Measurements from ENCODE around the gene SUSD3. TPM values are rescaled to one million over a fixed set of nuclear protein-coding genes. Genes with fewer than 3 reads are reported as not detected.
A peak's percentile ranks its signal among the peaks of the same experiment; 100 is the strongest.

Gene SUSD3
- total RNA-seq, 4 donors from 2014 or later, result 5.5 to 21.5 (median 7.9) TPM

DNA sequence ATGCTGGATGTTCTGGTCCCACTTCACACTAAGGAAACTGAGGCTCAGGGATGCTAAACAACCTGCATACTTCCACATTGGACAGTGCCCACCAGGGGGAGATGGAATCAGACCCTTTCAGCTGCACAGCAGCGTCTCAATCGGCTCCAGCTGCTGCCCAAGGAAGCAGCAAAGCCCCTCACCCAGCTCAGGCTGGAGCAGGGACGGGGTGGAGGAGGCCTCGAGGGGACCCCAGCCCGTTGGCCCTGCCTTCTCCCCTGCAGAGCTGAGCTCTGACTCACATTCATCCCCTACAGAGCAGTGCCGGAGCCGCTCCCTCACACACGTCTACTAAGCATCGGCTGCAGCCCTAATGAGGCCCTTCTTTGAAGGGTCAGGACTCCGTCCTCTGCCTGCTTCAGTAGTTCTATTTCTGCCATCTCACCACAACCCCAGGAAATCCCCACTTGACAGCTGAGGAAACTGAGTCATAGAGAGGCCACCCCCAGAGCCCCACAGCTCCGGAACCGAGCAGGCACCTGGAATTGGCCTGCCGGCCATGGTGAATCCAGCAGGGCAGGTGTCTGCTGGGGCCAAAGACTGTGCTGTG is 21.5 kb upstream of the SUSD3 start:
- Histone ChIP-seq H3K27ac (peak overlapping the region in 1 of 4 donors; percentile 17), H3K9me3 (no peaks in the 10 kb centered on the region), H3K36me3 (no peaks in the 10 kb centered on the region), H3K4me1 (peaks cover 0 to 7% (median 0%) of the 10 kb centered on the region in 4 donors), H3K4me3 (no peak overlapping the region), H3K27me3 (no peaks in the 10 kb centered on the region)
- no peak for DNase-seq
- TF ChIP-seq, protein P1, sequence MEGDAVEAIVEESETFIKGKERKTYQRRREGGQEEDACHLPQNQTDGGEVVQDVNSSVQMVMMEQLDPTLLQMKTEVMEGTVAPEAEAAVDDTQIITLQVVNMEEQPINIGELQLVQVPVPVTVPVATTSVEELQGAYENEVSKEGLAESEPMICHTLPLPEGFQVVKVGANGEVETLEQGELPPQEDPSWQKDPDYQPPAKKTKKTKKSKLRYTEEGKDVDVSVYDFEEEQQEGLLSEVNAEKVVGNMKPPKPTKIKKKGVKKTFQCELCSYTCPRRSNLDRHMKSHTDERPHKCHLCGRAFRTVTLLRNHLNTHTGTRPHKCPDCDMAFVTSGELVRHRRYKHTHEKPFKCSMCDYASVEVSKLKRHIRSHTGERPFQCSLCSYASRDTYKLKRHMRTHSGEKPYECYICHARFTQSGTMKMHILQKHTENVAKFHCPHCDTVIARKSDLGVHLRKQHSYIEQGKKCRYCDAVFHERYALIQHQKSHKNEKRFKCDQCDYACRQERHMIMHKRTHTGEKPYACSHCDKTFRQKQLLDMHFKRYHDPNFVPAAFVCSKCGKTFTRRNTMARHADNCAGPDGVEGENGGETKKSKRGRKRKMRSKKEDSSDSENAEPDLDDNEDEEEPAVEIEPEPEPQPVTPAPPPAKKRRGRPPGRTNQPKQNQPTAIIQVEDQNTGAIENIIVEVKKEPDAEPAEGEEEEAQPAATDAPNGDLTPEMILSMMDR (IDR thresholded peaks at IDR 0.05), result no peak
- no peak for TF ChIP-seq POLR2A (IDR thresholded peaks at IDR 0.05)

DNA sequence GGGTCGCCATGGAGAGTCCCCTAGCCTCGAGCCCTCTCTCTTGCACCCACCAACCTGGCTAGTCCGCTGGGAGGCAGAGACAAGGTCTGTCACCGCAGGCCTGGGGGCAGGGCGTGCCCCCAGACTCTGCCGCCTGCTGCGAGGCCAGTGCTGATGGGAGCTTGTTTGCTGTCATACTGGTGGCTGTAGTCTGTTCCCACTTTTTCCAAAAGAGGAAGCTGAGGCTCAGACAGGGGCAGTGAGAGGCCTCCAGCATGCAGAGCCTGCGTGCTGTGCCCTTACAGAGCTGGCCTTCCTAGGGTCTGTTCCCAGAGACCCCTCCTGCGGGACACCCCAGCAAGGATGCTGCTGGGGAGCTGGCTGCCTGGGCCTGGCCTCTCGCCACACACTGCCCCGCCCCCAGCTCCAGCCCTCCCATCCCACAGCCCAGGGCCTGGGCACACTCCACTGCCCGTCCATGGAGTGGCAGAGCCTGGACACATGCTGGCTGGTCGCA is 21.0 kb upstream of the SUSD3 start:
- no peaks in the 10 kb centered on the region for H3K36me3 ChIP-seq
- H3K4me1 ChIP-seq, result peaks cover 0 to 7% (median 0%) of the 10 kb centered on the region in 4 donors
- no peak for DNase-seq
- TF ChIP-seq POLR2A (IDR thresholded peaks at IDR 0.05), result no peak
- TF ChIP-seq, protein P1 (IDR thresholded peaks at IDR 0.05), result no peak
- peak overlapping the region in 1 of 4 donors; percentile 17 for H3K27ac ChIP-seq
- H3K4me3 ChIP-seq, result no peak overlapping the region
- H3K27me3 ChIP-seq, result no peaks in the 10 kb centered on the region
- H3K9me3 ChIP-seq, result no peaks in the 10 kb centered on the region

DNA sequence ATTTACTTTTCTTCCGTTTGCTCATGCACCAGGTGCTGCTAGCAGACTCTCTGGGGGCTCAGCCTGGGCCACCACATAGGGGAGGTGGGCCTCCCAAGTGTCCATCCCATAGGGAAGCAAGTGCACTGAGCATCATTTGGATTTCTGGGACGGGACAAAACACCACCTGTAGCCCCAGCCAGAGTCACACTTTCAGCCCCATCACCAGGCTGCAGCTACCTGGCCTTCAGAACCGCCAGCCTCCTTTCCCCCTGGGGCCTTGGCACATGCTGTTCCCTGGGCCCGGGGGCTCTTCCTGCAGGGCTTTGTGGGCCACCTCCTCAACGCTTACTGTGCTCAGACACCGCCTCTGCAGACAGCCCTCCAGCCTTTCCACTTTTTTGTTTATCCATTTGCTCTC is 19.6 kb upstream of the SUSD3 start:
- peaks cover 0 to 7% (median 0%) of the 10 kb centered on the region in 4 donors for H3K4me1 ChIP-seq
- DNase-seq, result no peak
- no peak overlapping the region for H3K27ac ChIP-seq
- TF ChIP-seq, protein P1 (IDR thresholded peaks at IDR 0.05), result no peak
- no peaks in the 10 kb centered on the region for H3K9me3 ChIP-seq
- no peak overlapping the region for H3K4me3 ChIP-seq
- no peaks in the 10 kb centered on the region for H3K36me3 ChIP-seq
- H3K27me3 ChIP-seq, result no peaks in the 10 kb centered on the region

DNA sequence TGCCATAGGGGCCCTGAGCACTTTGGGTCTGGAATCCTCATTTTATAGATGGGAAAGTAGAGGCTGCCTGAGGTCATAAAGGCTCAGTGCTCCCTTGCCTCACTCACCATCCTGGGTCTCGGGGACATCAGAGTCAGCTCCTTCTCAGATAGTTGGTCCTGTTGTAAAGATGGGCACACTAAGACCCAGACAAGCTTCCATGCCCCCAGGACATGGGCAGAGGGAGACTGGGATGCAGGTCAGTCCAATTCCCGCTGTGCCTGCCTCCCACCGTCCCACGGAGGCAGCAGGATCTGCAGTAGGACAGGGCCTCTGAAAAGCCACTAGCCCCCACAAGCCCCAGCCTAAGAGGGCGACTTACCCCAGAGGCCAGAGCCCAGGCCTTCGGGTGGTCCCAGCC is 19.0 kb upstream of the SUSD3 start:
- no peak for DNase-seq
- no peaks in the 10 kb centered on the region for H3K27me3 ChIP-seq
- H3K4me3 ChIP-seq, result no peak overlapping the region
- no peaks in the 10 kb centered on the region for H3K9me3 ChIP-seq
- no peak overlapping the region for H3K27ac ChIP-seq
- TF ChIP-seq, protein P1 (IDR thresholded peaks at IDR 0.05), result no peak
- no peak for TF ChIP-seq POLR2A (IDR thresholded peaks at IDR 0.05)
- H3K36me3 ChIP-seq, result no peaks in the 10 kb centered on the region
- peaks cover 0 to 7% (median 0%) of the 10 kb centered on the region in 4 donors for H3K4me1 ChIP-seq

DNA sequence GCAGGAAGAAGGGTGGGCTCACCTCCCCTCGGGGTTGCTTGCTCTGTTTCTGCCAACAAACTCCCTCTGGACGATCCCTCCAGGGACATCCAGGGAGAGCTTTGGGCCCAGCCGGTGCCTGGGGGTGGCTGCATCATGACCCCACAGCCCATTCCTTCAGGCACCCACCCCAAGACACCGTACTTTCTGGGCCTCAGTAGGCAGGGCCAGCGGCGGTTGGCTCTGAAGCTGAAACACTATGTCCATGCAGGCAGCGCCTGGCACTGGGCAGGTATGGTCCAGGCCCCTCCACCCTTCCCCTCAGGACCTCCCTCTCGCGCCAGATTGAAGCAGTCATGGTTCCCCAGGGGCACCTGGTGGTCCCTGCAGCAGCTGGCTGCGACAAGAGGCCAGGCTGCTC is 18.5 kb upstream of the SUSD3 start:
- Histone ChIP-seq H3K4me3 (no peak overlapping the region), H3K27ac (no peak overlapping the region), H3K4me1 (peaks cover 0 to 7% (median 0%) of the 10 kb centered on the region in 4 donors), H3K27me3 (no peaks in the 10 kb centered on the region), H3K9me3 (no peaks in the 10 kb centered on the region), H3K36me3 (no peaks in the 10 kb centered on the region)
- DNase-seq, result no peak
- TF ChIP-seq, protein P1 (IDR thresholded peaks at IDR 0.05), result no peak
- no peak for TF ChIP-seq POLR2A (IDR thresholded peaks at IDR 0.05)

Data from Peyer's patch (tissue), 4 donors.